HepG2 (cell line): Measurements from ENCODE around the gene NFATC3. TPM values are rescaled to one million over a fixed set of nuclear protein-coding genes. Genes with fewer than 3 reads are reported as not detected.

Source experiments
- ATF3 ChIP-seq: sonication (generic); formaldehyde crosslinking; IDR thresholded peaks from 2 replicates; pipeline ENCODE4 v1.4.0; 2020; ENCODE audit warnings: missing genetic modification reagents
- EP300 ChIP-seq, 3 experiments: sonication (generic) in 1 of 3; formaldehyde crosslinking in 1 of 3; IDR thresholded peaks; 2 replicates each; pipeline versions ENCODE4 v1.5.1 to v1.6.1; 2011 to 2020; ENCODE audit warnings: low read depth in 2 of 3, low read length in 2 of 3, borderline replicate concordance in 1 of 3, improper control_type of control experiment in 1 of 3, mild to moderate bottlenecking in 1 of 3, missing genetic modification reagents in 1 of 3, moderate library complexity in 1 of 3
- MXD3 ChIP-seq: IDR thresholded peaks from 2 replicates; pipeline ENCODE4 v1.6.1; 2016; ENCODE audit warnings: mild to moderate bottlenecking, missing biosample characterization, missing genetic modification reagents
- POLR2AphosphoS2 ChIP-seq: IDR thresholded peaks from 2 replicates; pipeline ENCODE4 v1.6.1; 2011; ENCODE audit warnings: low read depth, low read length, improper control_type of control experiment
- POLR2AphosphoS5 ChIP-seq: IDR thresholded peaks from 2 replicates; pipeline ENCODE4 v1.6.1; 2012; ENCODE audit warnings: low read depth, low read length
- PPARG ChIP-seq: conservative IDR thresholded peaks from 2 replicates; pipeline ENCODE4 v1.6.1; 2016; ENCODE audit warnings: missing biosample characterization, missing genetic modification reagents
- RFX3 ChIP-seq: IDR thresholded peaks from 2 replicates; pipeline ENCODE4 v1.6.1; 2016; ENCODE audit warnings: missing biosample characterization, missing genetic modification reagents
- SMC3 ChIP-seq: IDR thresholded peaks from 2 replicates; pipeline ENCODE4 v1.6.1; 2011; ENCODE audit warnings: low read length, improper control_type of control experiment
- SPEN ChIP-seq: sonication (generic); formaldehyde crosslinking; IDR thresholded peaks from 2 replicates; pipeline ENCODE4 v1.5.1; 2020; ENCODE audit warnings: low read depth, mild to moderate bottlenecking, missing genetic modification reagents
- TBX2 ChIP-seq: sonication (generic); formaldehyde crosslinking; IDR thresholded peaks from 2 replicates; pipeline ENCODE4 v1.5.0; 2020; ENCODE audit warnings: missing genetic modification reagents, mild to moderate bottlenecking, borderline replicate concordance
- XRCC5 ChIP-seq: fragments of 200-400 bp; formaldehyde crosslinking; optimal IDR thresholded peaks from 2 replicates; pipeline ENCODE3; 2017; ENCODE audit warnings: mild to moderate bottlenecking, low read length
- ZFP91 ChIP-seq: sonication (generic); formaldehyde crosslinking; IDR thresholded peaks from 2 replicates; pipeline ENCODE4 v1.9.0; 2022; ENCODE audit warnings: missing genetic modification reagents, mild to moderate bottlenecking, borderline replicate concordance
- ZNF382 ChIP-seq: sonication (generic); formaldehyde crosslinking; IDR thresholded peaks from 2 replicates; pipeline ENCODE4 v1.5.0; 2020; ENCODE audit warnings: missing genetic modification reagents, mild to moderate bottlenecking, borderline replicate concordance
- ZNF407 ChIP-seq: sonication (generic); formaldehyde crosslinking; IDR thresholded peaks from one replicate; pipeline ENCODE4 v1.5.1; 2020; ENCODE audit warnings: mild to moderate bottlenecking, missing genetic modification reagents; ENCODE audit errors: not compliant biosample characterization
- ZNF501 ChIP-seq: sonication (generic); formaldehyde crosslinking; IDR thresholded peaks from 2 replicates; pipeline ENCODE4 v1.5.1; 2020; ENCODE audit warnings: mild to moderate bottlenecking, moderate library complexity, missing genetic modification reagents
- ZNF550 ChIP-seq: sonication (generic); formaldehyde crosslinking; IDR thresholded peaks from 2 replicates; pipeline ENCODE4 v1.4.0; 2020; ENCODE audit warnings: mild to moderate bottlenecking, missing genetic modification reagents, borderline replicate concordance
- ZNF891 ChIP-seq: sonication (generic); formaldehyde crosslinking; IDR thresholded peaks from 2 replicates; pipeline ENCODE4 v1.5.0; 2020; ENCODE audit warnings: mild to moderate bottlenecking, missing genetic modification reagents
- polyA plus RNA-seq, 8 experiments: library from polyadenylated mRNA; depleted of rRNA in 3 of 8; stranded (reverse) in 7 of 8; unstranded in 1 of 8; fragments of >200 nt; fragmentation: Illumina TruSeq in 4 of 8; extraction: Trizol in 4 of 8; gene quantifications; 2 replicates each; pipeline versions ENCODE4 v1.2.1 to v1.2.3, GENCODE V29; 2011 to 2016; ENCODE audit warnings: low read depth in 4 of 8, missing spikeins in 1 of 8, mixed read lengths in 1 of 8; ENCODE audit not compliant: insufficient read depth in 1 of 8
- total RNA-seq, 5 experiments: library from RNA; depleted of rRNA; stranded (reverse); fragments of >200 nt; fragmentation: Illumina TruSeq; extraction: Trizol; gene quantifications; 2 replicates each; pipeline ENCODE4 v1.2.3, GENCODE V29; 2016; ENCODE audit warnings: low read depth in 1 of 5

The NFATC3 gene
- total and polyA plus RNA-seq, 2 of the 13 experiments (the other 11 are each of a cell fraction or from before 2014, with no cell fraction given): 52.6 to 62.7 TPM

GRCh38 chr16:68229431-68230175 lies 144.4 kb downstream of the NFATC3 start (continued):
- TF ChIP-seq ZNF407 (CRISPR knock-in tag) (no peak), ZNF891 (CRISPR knock-in tag) (no peak), XRCC5 (peak; percentile 45), SPEN (CRISPR knock-in tag) (0 out of 2 replicates have a peak, but pooled peaks have one; percentile 36), ZNF550 (CRISPR knock-in tag) (no peak), PPARG (CRISPR knock-in tag) (0 out of 2 replicates have a peak, but pooled peaks have one; percentile 40), EP300 (IDR thresholded peaks at IDR 0.05; ENCODE audit: low read depth in 2 of 2, low read length in 2 of 2) (no peak), EP300 (CRISPR knock-in tag; IDR thresholded peaks at IDR 0.05; ENCODE audit: borderline replicate concordance) (no peak), ZFP91 (peak; percentile 39; the same call in 1 of the 2 replicates), SMC3 (peak; percentile 74), RFX3 (CRISPR knock-in tag) (no peak), TBX2 (CRISPR knock-in tag) (0 out of 2 replicates have a peak, but pooled peaks have one; percentile 27), POLR2AphosphoS2 (0 out of 2 replicates have a peak, but pooled peaks have one; percentile 20), ATF3 (no peak), POLR2AphosphoS5 (no peak), ZNF382 (CRISPR knock-in tag) (no peak), ZNF501 (peak; percentile 16; the same call in 1 of the 2 replicates), MXD3 (CRISPR knock-in tag) (no peak)
